Liver (tissue), 9 donors: ENCODE data around the gene CYP26C1. TPM values are rescaled to one million over a fixed set of nuclear protein-coding genes. Genes with fewer than 3 reads are reported as not detected.

Experiments used
- DNase-seq: peaks from one replicate; pipeline ENCODE4 v3.0.0-alpha.2; 2017; ENCODE audit warnings: low spot score
- H3K27ac ChIP-seq, 2 donors: one replicate each; pipeline ENCODE4 v1.7.0; 2013; ENCODE audit warnings: inconsistent platforms in 2 of 2, low read length in 2 of 2, control low read depth in 1 of 2, low read depth in 1 of 2, mild to moderate bottlenecking in 1 of 2
- H3K27me3 ChIP-seq, 4 donors: one replicate each; pipeline versions ENCODE4 v1.6.1 to v1.7.0; 2013; ENCODE audit warnings: low read length in 3 of 4, inconsistent platforms in 1 of 4, mild to moderate bottlenecking in 1 of 4, moderate library complexity in 1 of 4; ENCODE audit not compliant: control insufficient read depth in 4 of 4, insufficient read depth in 4 of 4
- H3K36me3 ChIP-seq, 4 donors: one replicate each; pipeline versions ENCODE4 v1.6.1 to v1.7.0; 2013; ENCODE audit warnings: low read length in 3 of 4, mild to moderate bottlenecking in 3 of 4, low read depth in 1 of 4, moderate library complexity in 1 of 4; ENCODE audit not compliant: control insufficient read depth in 4 of 4, insufficient read depth in 3 of 4
- H3K4me1 ChIP-seq, 4 donors: one replicate each; pipeline versions ENCODE4 v1.6.1 to v1.7.0; 2013; ENCODE audit warnings: low read length in 3 of 4, mild to moderate bottlenecking in 3 of 4, moderate library complexity in 1 of 4; ENCODE audit not compliant: control insufficient read depth in 4 of 4, insufficient read depth in 4 of 4
- H3K4me3 ChIP-seq, 3 donors: one replicate each; pipeline versions ENCODE4 v1.6.1 to v1.7.0; 2013; ENCODE audit warnings: low read length in 3 of 3, control low read depth in 1 of 3, low read depth in 1 of 3, mild to moderate bottlenecking in 1 of 3
- H3K9ac ChIP-seq, 2 donors: one replicate each; pipeline ENCODE4 v1.7.0; 2013; ENCODE audit warnings: low read length in 2 of 2, mild to moderate bottlenecking in 2 of 2, moderate library complexity in 2 of 2, control low read depth in 1 of 2, low read depth in 1 of 2
- H3K9me3 ChIP-seq, 4 donors: one replicate each; pipeline versions ENCODE4 v1.6.1 to v1.7.0; 2013; ENCODE audit warnings: low read length in 3 of 4; ENCODE audit not compliant: control insufficient read depth in 4 of 4
- FOXA2 ChIP-seq: IDR thresholded peaks from 2 replicates; pipeline ENCODE4 v1.6.1; 2016; ENCODE audit warnings: antibody characterized with exemption
- HNF4A ChIP-seq, 2 donors: conservative IDR thresholded peaks; 2 replicates each; pipeline ENCODE4 v1.6.1; 2016; ENCODE audit warnings: antibody characterized with exemption in 2 of 2, mild to moderate bottlenecking in 2 of 2
- JUND ChIP-seq, 2 donors: IDR thresholded peaks; 2 replicates each; pipeline ENCODE4 v1.6.1; 2016; ENCODE audit warnings: antibody characterized with exemption in 2 of 2
- MAX ChIP-seq: IDR thresholded peaks from 2 replicates; pipeline ENCODE4 v1.6.1; 2016; ENCODE audit warnings: antibody characterized with exemption
- NR2F2 ChIP-seq: IDR thresholded peaks from 2 replicates; pipeline ENCODE4 v1.6.1; 2016; ENCODE audit warnings: antibody characterized with exemption
- RAD21 ChIP-seq, 2 donors: IDR thresholded peaks; 2 replicates each; pipeline ENCODE4 v1.6.1; 2016; ENCODE audit warnings: antibody characterized with exemption in 2 of 2, mild to moderate bottlenecking in 2 of 2
- RXRA ChIP-seq, 2 donors: IDR thresholded peaks; 2 replicates each; pipeline ENCODE4 v1.6.1; 2017 to 2018; ENCODE audit warnings: antibody characterized with exemption in 2 of 2, mild to moderate bottlenecking in 1 of 2
- SP1 ChIP-seq: IDR thresholded peaks from 2 replicates; pipeline ENCODE4 v1.6.1; 2018; ENCODE audit warnings: antibody characterized with exemption, mild to moderate bottlenecking
- TAF1 ChIP-seq: conservative IDR thresholded peaks from 2 replicates; pipeline ENCODE4 v1.6.1; 2016; ENCODE audit warnings: antibody characterized with exemption, mild to moderate bottlenecking
- YY1 ChIP-seq: IDR thresholded peaks from 2 replicates; pipeline ENCODE4 v1.6.1; 2016; ENCODE audit warnings: antibody characterized with exemption, mild to moderate bottlenecking
- WGBS: extraction: QIAGEN DNeasy Blood & Tissue Kit; methylation state at CpG from one replicate; pipeline ENCODE4 v1.1.7; 2013; 5-methylcytosine and 5-hydroxymethylcytosine counted together
- polyA plus RNA-seq, 2 donors: library from polyadenylated mRNA; stranded (reverse) in 1 of 2; unstranded in 1 of 2; fragments of 200-250 nt in 1 of 2; fragments of >200 nt in 1 of 2; fragmentation: Nextera tagmentation in 1 of 2; extraction: Ambion mirVana in 1 of 2; gene quantifications; one replicate each; pipeline versions ENCODE4 v1.2.1 to v1.2.3, GENCODE V29; 2013 to 2015
- total RNA-seq, 2 donors: library from RNA; depleted of rRNA; stranded (reverse); fragments of >200 nt; gene quantifications; one replicate each; pipeline ENCODE4 v1.2.3, GENCODE V29; 2014
- TF ChIP-seq, protein P1 (sequence below): IDR thresholded peaks from 2 replicates; pipeline ENCODE4 v1.6.1; 2016; ENCODE audit warnings: antibody characterized with exemption, mild to moderate bottlenecking
- TF ChIP-seq, protein P2 (sequence below): fragments of 150-350 bp; IDR thresholded peaks from 2 replicates; pipeline ENCODE4 v1.5.1; 2017; ENCODE audit warnings: improper control_type of control experiment, low read depth, low read length; ENCODE audit not compliant: missing input control
- donor health status: healthy.
- donor health status: healthy.
- donor health status: healthy.
- donor health status: healthy.
- donor health status: healthy.

CYP26C1 gene
- total and polyA plus RNA-seq, 4 donors = 0.09 to 0.25 TPM; not detected in 2

DNA sequence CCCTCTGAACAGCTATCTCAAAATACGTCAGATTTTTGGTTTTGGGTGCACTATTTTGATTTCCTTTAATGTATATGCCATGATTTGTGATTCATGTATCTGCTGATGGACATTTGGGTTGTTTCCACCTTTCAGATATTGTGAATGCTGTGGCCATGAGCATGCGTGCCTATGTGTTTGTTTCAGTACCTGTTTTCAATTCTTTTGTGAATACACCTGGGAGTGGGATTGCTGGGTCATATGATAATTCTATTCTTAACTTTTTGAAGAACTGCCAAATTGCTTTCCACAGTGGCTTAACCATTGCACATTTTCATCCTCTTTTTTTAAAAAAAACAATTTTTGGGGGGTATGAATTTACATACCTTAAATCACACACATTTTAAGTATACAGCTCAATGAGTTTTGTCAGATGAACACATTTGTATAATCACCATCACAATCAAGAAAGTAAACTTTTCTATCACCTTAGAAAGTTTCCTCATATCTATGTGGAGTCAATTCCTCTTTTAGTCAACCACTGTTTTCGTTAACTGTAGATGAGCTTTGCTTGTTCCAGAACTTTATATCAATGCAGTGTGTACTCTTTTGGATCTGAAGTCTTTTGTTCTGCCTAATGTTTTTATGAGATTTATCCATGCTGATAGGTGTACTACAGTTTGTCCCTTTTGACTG lies 50.0 kb downstream of the CYP26C1 start:
- no peaks in the 10 kb centered on the region for H3K36me3 ChIP-seq
- DNase-seq = no peak
- TF ChIP-seq TAF1 = no peak
- no peak for TF ChIP-seq YY1
- no peak for TF ChIP-seq MAX
- no peak for TF ChIP-seq NR2F2
- TF ChIP-seq, protein P1, sequence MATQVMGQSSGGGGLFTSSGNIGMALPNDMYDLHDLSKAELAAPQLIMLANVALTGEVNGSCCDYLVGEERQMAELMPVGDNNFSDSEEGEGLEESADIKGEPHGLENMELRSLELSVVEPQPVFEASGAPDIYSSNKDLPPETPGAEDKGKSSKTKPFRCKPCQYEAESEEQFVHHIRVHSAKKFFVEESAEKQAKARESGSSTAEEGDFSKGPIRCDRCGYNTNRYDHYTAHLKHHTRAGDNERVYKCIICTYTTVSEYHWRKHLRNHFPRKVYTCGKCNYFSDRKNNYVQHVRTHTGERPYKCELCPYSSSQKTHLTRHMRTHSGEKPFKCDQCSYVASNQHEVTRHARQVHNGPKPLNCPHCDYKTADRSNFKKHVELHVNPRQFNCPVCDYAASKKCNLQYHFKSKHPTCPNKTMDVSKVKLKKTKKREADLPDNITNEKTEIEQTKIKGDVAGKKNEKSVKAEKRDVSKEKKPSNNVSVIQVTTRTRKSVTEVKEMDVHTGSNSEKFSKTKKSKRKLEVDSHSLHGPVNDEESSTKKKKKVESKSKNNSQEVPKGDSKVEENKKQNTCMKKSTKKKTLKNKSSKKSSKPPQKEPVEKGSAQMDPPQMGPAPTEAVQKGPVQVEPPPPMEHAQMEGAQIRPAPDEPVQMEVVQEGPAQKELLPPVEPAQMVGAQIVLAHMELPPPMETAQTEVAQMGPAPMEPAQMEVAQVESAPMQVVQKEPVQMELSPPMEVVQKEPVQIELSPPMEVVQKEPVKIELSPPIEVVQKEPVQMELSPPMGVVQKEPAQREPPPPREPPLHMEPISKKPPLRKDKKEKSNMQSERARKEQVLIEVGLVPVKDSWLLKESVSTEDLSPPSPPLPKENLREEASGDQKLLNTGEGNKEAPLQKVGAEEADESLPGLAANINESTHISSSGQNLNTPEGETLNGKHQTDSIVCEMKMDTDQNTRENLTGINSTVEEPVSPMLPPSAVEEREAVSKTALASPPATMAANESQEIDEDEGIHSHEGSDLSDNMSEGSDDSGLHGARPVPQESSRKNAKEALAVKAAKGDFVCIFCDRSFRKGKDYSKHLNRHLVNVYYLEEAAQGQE = no peak
- no peak overlapping the region for H3K27ac ChIP-seq
- H3K4me1 ChIP-seq = peaks cover 0 to 11% (median 4%) of the 10 kb centered on the region in 4 donors
- no peak overlapping the region for H3K9ac ChIP-seq
- no peaks in the 10 kb centered on the region for H3K9me3 ChIP-seq
- no peak overlapping the region for H3K4me3 ChIP-seq
- no peaks in the 10 kb centered on the region for H3K27me3 ChIP-seq
- WGBS = 93% methylated on average over 3 of the region's 3 CpGs

DNA sequence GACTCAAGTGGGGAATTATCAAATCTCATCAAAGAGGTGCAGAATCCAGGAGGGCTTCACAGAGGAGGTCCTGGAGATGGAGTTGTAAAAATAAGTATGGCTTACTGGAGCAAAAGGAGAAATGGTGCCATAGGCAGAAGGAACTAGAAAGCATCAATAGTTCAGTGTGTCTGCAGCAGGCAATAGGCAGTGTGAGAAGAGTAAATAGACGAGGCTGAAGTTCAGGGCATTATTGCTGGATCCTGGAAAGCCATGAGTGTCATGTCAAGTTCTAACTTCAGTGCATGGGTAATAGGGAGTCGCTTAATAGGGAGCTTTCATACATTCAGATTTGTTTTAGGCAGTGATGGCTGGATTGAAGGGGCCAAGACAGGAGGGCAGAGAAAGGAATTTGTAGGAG lies 52.4 kb downstream of the CYP26C1 start:
- no peak for DNase-seq

GRCh38 chr10:93115661-93116383 lies 55.2 kb downstream of the CYP26C1 start:
- Histone ChIP-seq H3K4me1 (no peaks in the 10 kb centered on the region), H3K9ac (no peak overlapping the region), H3K9me3 (no peaks in the 10 kb centered on the region), H3K27ac (no peak overlapping the region), H3K27me3 (no peaks in the 10 kb centered on the region), H3K4me3 (no peak overlapping the region), H3K36me3 (no peaks in the 10 kb centered on the region)
- WGBS = 61% methylated on average over 4 of the region's 4 CpGs
- TF ChIP-seq RAD21 (IDR thresholded peaks at IDR 0.05) (peak; percentile 70 to 82), JUND (IDR thresholded peaks at IDR 0.05) (no peak)
- TF ChIP-seq, protein P2, sequence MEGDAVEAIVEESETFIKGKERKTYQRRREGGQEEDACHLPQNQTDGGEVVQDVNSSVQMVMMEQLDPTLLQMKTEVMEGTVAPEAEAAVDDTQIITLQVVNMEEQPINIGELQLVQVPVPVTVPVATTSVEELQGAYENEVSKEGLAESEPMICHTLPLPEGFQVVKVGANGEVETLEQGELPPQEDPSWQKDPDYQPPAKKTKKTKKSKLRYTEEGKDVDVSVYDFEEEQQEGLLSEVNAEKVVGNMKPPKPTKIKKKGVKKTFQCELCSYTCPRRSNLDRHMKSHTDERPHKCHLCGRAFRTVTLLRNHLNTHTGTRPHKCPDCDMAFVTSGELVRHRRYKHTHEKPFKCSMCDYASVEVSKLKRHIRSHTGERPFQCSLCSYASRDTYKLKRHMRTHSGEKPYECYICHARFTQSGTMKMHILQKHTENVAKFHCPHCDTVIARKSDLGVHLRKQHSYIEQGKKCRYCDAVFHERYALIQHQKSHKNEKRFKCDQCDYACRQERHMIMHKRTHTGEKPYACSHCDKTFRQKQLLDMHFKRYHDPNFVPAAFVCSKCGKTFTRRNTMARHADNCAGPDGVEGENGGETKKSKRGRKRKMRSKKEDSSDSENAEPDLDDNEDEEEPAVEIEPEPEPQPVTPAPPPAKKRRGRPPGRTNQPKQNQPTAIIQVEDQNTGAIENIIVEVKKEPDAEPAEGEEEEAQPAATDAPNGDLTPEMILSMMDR = peak; percentile 68
- DNase-seq = peak; percentile 77

More for the DNA sequence above, 52.4 kb downstream of the CYP26C1 start:
- Histone ChIP-seq H3K9me3 (no peaks in the 10 kb centered on the region), H3K4me3 (no peak overlapping the region), H3K27me3 (no peaks in the 10 kb centered on the region), H3K36me3 (no peaks in the 10 kb centered on the region), H3K27ac (no peak overlapping the region), H3K9ac (no peak overlapping the region), H3K4me1 (no peaks in the 10 kb centered on the region)
- TF ChIP-seq NR2F2 = no peak
- TF ChIP-seq FOXA2 = peak; percentile 15
- TF ChIP-seq RAD21 (IDR thresholded peaks at IDR 0.05) = peak in 1 of 2 donors; percentile 46
- peak; percentile 18 to 63 for TF ChIP-seq RXRA (IDR thresholded peaks at IDR 0.05)
- TF ChIP-seq SP1 = peak; percentile 16
- peak; percentile 63 to 70 for TF ChIP-seq HNF4A (conservative IDR thresholded peaks at IDR 0.05)
- TF ChIP-seq, protein P2 = no peak
- 29% methylated on average over 2 of the region's 2 CpGs for WGBS
